Brain microvascular endothelial cell (primary cell): Measurements from ENCODE around the gene ZXDC.

Experiments used
- DNase-seq: peaks from one replicate; pipeline ENCODE4 v3.0.0-alpha.2; 2020
- H3K27ac ChIP-seq: fragments of 250-450 bp; sonication (Bioruptor Pico); 2 replicates; pipeline ENCODE4 v1.5.1; 2020; ENCODE audit warnings: mild to moderate bottlenecking, moderate library complexity
- H3K27me3 ChIP-seq: fragments of 250-450 bp; sonication (Bioruptor Pico); replicated peaks from 2 replicates; pipeline ENCODE4 v1.5.1; 2020; ENCODE audit warnings: mild to moderate bottlenecking
- H3K36me3 ChIP-seq: fragments of 250-450 bp; sonication (Bioruptor Pico); replicated peaks from 2 replicates; pipeline ENCODE4 v1.5.1; 2020; ENCODE audit warnings: mild to moderate bottlenecking
- H3K4me3 ChIP-seq: 2 replicates; pipeline ENCODE4 v1.5.1; 2011; ENCODE audit warnings: low read depth, mild to moderate bottlenecking, control low read depth, low read length, moderate library complexity
- in situ Hi-C: cut with HindIII; loops from 2 replicates; pipeline ENCODE4 v1.10.0; 2017; ENCODE audit warnings: low sequenced_read_pairs, low pct_ligation_motif_present
- TF ChIP-seq, protein P1 (sequence below): IDR thresholded peaks from 2 replicates; pipeline ENCODE4 v1.5.1; 2011; ENCODE audit warnings: low read depth, mild to moderate bottlenecking, moderate library complexity, low read length, control low read depth, inconsistent platforms; ENCODE audit errors: missing control alignments

ZXDC gene

DNA sequence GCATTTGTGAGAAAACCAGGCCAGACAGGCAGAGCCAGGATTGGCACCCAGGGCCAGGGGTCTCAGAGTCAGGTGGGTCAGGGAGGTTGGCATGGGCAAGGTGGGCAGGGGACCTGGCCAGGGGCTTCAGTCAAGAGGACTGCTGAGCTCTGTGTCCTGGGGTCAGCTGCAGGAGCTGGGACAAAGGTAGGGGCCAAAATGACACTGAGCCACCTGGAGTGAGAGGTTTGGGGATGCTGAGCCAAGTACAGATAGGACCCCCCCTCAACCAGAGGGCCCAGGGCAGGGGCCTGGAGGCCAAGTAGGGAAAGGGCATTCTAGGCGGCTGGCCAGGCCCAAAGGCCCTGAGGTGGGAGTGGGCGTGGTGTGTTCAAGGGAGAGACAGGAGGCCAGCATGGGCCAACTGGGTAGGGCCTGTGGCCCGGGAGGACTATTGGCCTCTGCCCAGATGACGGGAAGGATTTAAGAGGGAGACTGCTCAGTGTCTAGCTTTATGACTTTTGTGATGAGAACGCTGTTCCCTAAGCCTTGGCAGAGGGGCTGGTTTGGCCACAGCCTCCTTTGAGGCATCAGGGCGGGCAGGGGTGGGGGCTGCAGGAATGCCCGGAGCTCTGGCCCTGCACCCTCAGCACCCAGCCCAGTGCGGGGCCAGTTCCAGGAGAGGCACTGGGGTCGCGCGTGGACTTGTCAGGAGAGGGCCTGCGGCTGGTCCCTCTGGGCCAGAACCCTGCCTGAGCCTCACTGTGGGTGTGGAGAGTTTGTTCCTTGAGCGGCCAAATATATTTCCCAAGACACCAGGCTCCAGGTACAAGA is 77.9 kb downstream of the ZXDC start:
- DNase-seq: no peak
- H3K27me3 ChIP-seq: peaks cover 21% of the 10 kb centered on the region
- TF ChIP-seq, protein P1, sequence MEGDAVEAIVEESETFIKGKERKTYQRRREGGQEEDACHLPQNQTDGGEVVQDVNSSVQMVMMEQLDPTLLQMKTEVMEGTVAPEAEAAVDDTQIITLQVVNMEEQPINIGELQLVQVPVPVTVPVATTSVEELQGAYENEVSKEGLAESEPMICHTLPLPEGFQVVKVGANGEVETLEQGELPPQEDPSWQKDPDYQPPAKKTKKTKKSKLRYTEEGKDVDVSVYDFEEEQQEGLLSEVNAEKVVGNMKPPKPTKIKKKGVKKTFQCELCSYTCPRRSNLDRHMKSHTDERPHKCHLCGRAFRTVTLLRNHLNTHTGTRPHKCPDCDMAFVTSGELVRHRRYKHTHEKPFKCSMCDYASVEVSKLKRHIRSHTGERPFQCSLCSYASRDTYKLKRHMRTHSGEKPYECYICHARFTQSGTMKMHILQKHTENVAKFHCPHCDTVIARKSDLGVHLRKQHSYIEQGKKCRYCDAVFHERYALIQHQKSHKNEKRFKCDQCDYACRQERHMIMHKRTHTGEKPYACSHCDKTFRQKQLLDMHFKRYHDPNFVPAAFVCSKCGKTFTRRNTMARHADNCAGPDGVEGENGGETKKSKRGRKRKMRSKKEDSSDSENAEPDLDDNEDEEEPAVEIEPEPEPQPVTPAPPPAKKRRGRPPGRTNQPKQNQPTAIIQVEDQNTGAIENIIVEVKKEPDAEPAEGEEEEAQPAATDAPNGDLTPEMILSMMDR: no peak
- no peak overlapping the region for H3K27ac ChIP-seq
- no peak overlapping the region for H3K4me3 ChIP-seq
- H3K36me3 ChIP-seq: no peaks in the 10 kb centered on the region
- in situ Hi-C loops: no loop called here

DNA sequence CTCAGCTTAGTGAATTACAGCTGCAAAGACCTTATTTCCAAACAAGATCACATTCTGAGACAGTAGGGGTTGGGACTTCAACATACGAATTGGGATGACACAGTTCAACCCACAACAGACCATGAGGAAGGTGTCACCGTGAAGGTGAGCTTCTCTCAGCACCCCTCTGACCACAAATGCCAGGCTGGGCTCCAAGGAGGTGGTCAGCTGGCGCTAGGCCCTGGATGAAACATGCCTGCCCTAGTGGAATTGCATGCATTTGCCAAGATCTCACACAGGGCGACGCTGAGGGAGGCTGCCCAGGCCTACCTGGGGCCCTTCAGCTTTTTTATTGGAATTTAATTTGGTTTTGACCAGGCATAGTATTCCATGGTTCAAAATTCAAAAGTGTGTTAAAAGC is 79.2 kb downstream of the ZXDC start:
- Histone ChIP-seq H3K27me3 (peaks cover 25% of the 10 kb centered on the region), H3K4me3 (no peak overlapping the region), H3K36me3 (no peaks in the 10 kb centered on the region), H3K27ac (no peak overlapping the region)
- DNase-seq: no peak
- TF ChIP-seq, protein P1: no peak
- in situ Hi-C loops: no loop called here

DNA sequence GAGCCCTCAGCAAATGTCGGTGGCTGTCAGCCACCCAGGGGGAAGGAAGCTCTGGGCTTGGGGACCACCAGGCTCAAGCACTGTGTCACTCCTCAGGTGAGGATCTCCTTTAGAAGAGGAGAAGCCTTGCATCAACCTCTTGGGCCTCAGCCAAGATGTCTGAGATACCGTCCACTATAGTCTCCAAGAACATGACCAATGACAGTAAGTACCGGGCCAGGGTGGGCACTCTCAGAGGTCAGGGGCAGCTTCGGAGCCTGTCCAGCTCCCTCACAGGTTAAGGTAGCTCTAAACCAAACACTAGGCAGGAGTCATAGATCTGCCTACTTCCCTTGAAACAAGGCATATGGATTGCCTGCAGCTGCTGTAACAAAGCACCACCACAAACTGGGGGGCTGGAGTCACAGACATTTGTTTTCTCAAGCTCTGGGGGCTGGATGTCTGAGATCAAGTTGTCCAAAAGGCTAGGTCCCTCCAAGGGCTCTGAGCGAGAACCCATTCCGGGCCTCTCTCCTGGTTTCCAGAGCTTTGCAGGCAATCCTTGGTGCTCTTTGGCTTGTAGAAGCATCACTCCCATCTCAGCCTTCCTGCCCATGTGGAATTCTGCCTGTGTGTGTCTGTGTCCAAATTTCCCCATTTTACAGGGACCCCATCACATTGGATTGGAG is 79.7 kb downstream of the ZXDC start:
- no peaks in the 10 kb centered on the region for H3K36me3 ChIP-seq
- in situ Hi-C loops: no loop called here
- H3K27me3 ChIP-seq: peaks cover 25% of the 10 kb centered on the region
- DNase-seq: no peak
- TF ChIP-seq, protein P1: no peak
- no peak overlapping the region for H3K27ac ChIP-seq
- H3K4me3 ChIP-seq: no peak overlapping the region

DNA sequence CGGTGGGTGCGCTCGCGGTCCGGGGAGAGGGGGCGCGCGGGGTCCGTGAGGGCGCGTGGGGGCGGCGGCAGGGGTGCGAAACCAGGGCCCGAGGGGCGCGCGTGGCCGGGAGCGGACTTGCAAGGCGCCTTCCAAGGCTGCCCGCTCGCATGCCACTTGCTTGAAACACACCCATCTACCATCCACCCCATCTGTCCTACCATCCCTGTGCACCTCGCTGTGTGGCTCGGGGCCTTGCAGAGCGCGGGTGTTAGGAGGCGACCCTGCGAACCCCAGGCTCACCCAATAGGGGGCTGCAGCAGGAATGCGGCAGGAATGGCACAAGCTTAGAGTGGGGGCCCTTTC is 80.7 kb downstream of the ZXDC start:
- Histone ChIP-seq H3K27ac (no peak overlapping the region), H3K27me3 (peaks cover 26% of the 10 kb centered on the region)

DNA sequence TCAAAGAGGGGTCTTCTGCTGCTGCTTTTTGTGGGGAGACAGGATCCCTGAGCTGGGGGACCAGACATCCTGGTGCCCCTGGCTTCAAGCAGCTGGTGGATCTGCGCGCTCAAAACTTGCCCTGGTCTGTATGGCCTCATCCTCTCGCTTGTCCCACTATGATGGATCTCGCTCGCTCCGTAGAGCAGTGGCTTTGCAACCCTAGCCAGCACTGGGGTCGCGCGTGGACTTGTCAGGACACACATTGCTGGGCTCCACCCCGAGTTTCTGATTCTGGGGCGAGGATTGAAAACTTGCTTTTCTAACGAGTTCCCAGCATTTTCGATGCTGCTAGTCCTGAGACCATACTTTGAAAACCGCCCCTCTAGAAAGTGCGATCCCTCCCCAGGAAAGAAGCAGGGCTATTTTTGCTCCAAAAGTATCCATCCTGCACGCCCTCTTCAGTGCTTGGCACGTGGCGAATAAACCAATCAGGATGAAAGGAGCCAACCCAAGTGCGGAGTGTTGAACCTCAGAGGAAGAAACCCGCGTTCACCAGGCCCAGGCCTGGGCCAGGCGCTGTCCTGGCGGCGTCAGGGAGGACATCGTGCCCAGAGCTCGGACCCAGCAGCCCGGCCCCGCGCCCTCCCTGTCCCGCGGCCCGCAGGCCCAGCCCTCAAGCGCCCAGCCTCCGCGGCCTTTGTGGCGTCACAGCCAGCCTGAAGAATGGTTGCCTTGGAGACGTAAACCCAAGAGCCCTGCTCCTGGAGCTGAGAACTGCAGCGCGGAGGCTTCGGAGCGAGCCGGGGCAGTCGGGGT is 81.3 kb downstream of the ZXDC start, which contains the start of gene CFAP100:
Gene CFAP100, plus strand, starts transcription at position 731 of the 798 bp plus-strand sequence. CDS start 1,092 bp downstream, outside the sequence.
- Histone ChIP-seq H3K4me3 (no peak within 1 kb of the TSS), H3K27ac (no peak within 1 kb of the TSS), H3K36me3 (no peaks in the 10 kb centered on the region), H3K27me3 (peaks cover 26% of the 10 kb centered on the region)
- peak; percentile 23 for DNase-seq
- in situ Hi-C loops: no loop called here
- TF ChIP-seq, protein P1: no peak

More for the DNA sequence above, 80.7 kb downstream of the ZXDC start:
- in situ Hi-C loops: no loop called here
- no peak for DNase-seq
- no peaks in the 10 kb centered on the region for H3K36me3 ChIP-seq
- H3K4me3 ChIP-seq: no peak overlapping the region
- TF ChIP-seq, protein P1: no peak
